Gastrocnemius medialis (tissue), 4 donors: ENCODE results near the gene ILK.

ENCODE experiments used
- POLR2A ChIP-seq, 2 donors: fragments of 450-650 bp; IDR thresholded peaks; one replicate each; pipeline ENCODE4 v1.6.1; 2017; ENCODE audit warnings: antibody characterized with exemption in 2 of 2, mild to moderate bottlenecking in 2 of 2, moderate library complexity in 2 of 2
- TF ChIP-seq, protein P1 (sequence below), 5 experiments: fragments of 450-650 bp in 3 of 5; fragments of 200-600 bp in 2 of 5; sonication (generic) in 2 of 5; IDR thresholded peaks in 4 of 5; conservative IDR thresholded peaks in 1 of 5; 1 replicate in 4 of 5; 2 replicates in 1 of 5; pipeline ENCODE4 v1.5.1; 2016 to 2019; ENCODE audit warnings: antibody characterized with exemption in 5 of 5, mild to moderate bottlenecking in 3 of 5, moderate library complexity in 3 of 5

DNA sequence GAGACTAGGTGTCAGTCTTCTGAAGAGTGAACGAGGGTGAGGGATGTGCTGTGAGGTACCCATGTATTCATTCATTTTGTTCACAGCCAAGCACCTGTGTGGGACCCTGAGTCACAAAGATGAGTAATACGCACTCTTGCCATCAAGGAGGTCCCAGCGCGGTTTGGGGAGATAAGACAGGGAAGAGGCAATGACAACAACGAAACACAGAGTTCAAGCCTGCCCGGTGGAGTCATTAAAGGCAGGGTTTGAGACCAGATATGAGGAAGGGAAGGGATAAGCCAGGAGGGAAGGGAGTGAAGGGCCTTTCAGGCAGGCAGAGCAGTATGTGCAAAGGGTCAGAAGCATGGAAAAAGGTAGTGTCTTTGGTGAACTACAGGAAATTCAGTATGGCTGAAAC is 47.4 kb downstream of the ILK start:
- TF ChIP-seq, protein P1, sequence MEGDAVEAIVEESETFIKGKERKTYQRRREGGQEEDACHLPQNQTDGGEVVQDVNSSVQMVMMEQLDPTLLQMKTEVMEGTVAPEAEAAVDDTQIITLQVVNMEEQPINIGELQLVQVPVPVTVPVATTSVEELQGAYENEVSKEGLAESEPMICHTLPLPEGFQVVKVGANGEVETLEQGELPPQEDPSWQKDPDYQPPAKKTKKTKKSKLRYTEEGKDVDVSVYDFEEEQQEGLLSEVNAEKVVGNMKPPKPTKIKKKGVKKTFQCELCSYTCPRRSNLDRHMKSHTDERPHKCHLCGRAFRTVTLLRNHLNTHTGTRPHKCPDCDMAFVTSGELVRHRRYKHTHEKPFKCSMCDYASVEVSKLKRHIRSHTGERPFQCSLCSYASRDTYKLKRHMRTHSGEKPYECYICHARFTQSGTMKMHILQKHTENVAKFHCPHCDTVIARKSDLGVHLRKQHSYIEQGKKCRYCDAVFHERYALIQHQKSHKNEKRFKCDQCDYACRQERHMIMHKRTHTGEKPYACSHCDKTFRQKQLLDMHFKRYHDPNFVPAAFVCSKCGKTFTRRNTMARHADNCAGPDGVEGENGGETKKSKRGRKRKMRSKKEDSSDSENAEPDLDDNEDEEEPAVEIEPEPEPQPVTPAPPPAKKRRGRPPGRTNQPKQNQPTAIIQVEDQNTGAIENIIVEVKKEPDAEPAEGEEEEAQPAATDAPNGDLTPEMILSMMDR (IDR thresholded peaks at IDR 0.05 in 4 of 5, conservative IDR thresholded peaks at IDR 0.05 in 1 of 5), result no peak
- no peak for TF ChIP-seq POLR2A (IDR thresholded peaks at IDR 0.05)
